ENCODE results near the gene IGFBP1.
"Not testable (repeated sequence)": the region's sequence is repeated elsewhere in the genome, so short reads cannot be mapped to it uniquely, and the experiment has no call there.

IGFBP1 gene

DNA sequence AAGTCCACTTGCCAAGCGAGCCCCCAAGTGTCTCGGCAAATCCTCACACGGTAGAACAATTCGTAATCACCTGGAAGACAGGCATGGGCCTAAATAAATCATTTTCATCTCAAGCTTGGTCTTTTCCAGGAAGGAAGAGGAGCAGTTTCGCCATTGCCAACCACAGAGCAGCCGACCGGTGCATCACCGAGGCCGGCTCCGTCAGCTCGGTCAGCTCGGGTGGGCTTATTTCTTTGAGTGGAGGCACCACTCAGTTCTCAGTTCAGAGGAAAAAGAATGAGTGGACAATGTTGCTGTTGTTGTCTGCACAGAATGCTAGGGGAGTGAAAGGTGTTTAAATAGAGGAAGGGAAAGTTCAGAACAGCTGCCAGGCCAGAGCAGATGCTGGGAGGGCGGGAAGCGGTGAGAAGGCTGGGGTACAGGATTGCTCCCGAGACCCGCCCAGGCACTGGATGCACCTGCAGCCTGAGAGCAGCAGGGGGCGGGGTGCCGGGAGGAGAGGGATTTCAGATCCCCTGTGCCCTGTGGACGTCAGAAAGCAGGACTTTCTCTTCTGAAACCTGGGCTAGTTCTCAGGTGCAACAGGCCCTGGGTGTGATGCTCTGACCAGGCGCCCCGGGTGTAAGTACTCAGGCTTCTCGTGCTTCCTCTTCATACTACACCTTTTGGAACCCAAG is 50.5 kb downstream of the IGFBP1 start:
- no peak overlapping the region for H3K27ac ChIP-seq
- no peaks in the 10 kb centered on the region for H3K27me3 ChIP-seq (ENCODE audit: control insufficient read depth, insufficient read depth, low read length)
- no peak overlapping the region for H3K4me2 ChIP-seq (ENCODE audit: low read length)
- TF ChIP-seq, protein P1, sequence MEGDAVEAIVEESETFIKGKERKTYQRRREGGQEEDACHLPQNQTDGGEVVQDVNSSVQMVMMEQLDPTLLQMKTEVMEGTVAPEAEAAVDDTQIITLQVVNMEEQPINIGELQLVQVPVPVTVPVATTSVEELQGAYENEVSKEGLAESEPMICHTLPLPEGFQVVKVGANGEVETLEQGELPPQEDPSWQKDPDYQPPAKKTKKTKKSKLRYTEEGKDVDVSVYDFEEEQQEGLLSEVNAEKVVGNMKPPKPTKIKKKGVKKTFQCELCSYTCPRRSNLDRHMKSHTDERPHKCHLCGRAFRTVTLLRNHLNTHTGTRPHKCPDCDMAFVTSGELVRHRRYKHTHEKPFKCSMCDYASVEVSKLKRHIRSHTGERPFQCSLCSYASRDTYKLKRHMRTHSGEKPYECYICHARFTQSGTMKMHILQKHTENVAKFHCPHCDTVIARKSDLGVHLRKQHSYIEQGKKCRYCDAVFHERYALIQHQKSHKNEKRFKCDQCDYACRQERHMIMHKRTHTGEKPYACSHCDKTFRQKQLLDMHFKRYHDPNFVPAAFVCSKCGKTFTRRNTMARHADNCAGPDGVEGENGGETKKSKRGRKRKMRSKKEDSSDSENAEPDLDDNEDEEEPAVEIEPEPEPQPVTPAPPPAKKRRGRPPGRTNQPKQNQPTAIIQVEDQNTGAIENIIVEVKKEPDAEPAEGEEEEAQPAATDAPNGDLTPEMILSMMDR (IDR thresholded peaks at IDR 0.05) = no peak
- H3K4me1 ChIP-seq = no peaks in the 10 kb centered on the region
- no peak overlapping the region for H2AFZ ChIP-seq
- no peak overlapping the region for H3K4me3 ChIP-seq (ENCODE audit: low read depth, low read length)
- no peaks in the 10 kb centered on the region for H3K79me2 ChIP-seq
- no peaks in the 10 kb centered on the region for H3K9me3 ChIP-seq (ENCODE audit: control insufficient read depth, low read length)
- no peak overlapping the region for H3K9ac ChIP-seq
- H3K36me3 ChIP-seq (ENCODE audit: control insufficient read depth, insufficient read depth, low read length) = no peaks in the 10 kb centered on the region

DNA sequence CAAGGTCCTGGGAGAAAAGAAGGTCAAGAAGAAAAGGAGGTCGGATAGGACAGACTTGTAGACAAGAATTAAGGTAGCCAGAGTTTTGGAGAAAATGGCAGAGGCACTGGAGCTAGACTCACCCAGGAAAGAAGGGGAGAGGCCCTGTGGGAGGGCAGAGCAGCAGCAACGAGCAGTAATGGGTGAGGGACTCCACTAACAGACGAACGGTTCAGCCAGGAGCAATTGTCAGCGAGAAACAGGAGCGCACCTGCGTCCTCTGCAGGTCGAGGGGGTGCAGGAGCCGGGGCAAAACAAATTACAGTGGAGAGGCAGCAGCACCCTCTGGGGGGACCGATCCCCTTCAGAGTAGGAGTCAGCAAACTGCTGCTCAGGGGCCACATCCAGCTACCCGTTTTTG is 51.3 kb downstream of the IGFBP1 start:
- Histone ChIP-seq H3K4me3 (ENCODE audit: low read depth, low read length) (no peak overlapping the region), H3K9ac (no peak overlapping the region)

GRCh38 chr7:45940237-45940781 is 52.0 kb downstream of the IGFBP1 start:
- H3K9me3 ChIP-seq (ENCODE audit: control insufficient read depth, low read length); H3K4me3 ChIP-seq (ENCODE audit: low read depth, low read length); H3K79me2 ChIP-seq; H3K27ac ChIP-seq; H3K36me3 ChIP-seq (ENCODE audit: control insufficient read depth, insufficient read depth, low read length); H3K4me1 ChIP-seq; H3K9ac ChIP-seq; H3K27me3 ChIP-seq (ENCODE audit: control insufficient read depth, insufficient read depth, low read length); H2AFZ ChIP-seq; H3K4me2 ChIP-seq (ENCODE audit: low read length): not testable (repeated sequence)

More for the DNA sequence above, 51.3 kb downstream of the IGFBP1 start:
- no peaks in the 10 kb centered on the region for H3K9me3 ChIP-seq (ENCODE audit: control insufficient read depth, low read length)
- no peak overlapping the region for H2AFZ ChIP-seq
- H3K36me3 ChIP-seq (ENCODE audit: control insufficient read depth, insufficient read depth, low read length) = no peaks in the 10 kb centered on the region
- TF ChIP-seq, protein P1 (IDR thresholded peaks at IDR 0.05) = no peak
- H3K27ac ChIP-seq = no peak overlapping the region
- no peaks in the 10 kb centered on the region for H3K27me3 ChIP-seq (ENCODE audit: control insufficient read depth, insufficient read depth, low read length)
- H3K4me1 ChIP-seq = no peaks in the 10 kb centered on the region
- H3K4me2 ChIP-seq (ENCODE audit: low read length) = no peak overlapping the region
- H3K79me2 ChIP-seq = no peaks in the 10 kb centered on the region

DNA sequence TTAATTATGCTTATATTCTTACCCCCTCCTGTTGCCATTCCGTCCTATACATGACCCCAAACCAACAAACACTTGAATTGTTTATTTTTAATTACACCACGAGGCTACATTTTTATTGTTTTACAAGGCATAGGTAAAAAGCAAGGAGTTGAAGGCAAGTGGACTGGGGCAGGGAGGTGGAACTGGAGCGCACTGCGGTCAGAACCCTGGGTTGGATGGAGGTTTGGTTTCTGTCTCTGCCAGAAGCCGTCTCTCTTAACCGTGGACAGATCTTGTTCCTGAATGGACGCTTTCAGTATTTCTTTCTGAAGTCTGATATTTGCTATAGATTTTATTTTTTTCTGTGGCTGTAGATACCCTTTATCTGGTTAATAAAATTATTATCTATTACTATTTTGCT is 52.7 kb downstream of the IGFBP1 start:
- H3K9me3 ChIP-seq (ENCODE audit: control insufficient read depth, low read length) = no peaks in the 10 kb centered on the region
- no peaks in the 10 kb centered on the region for H3K79me2 ChIP-seq
- H2AFZ ChIP-seq = no peak overlapping the region
- no peaks in the 10 kb centered on the region for H3K36me3 ChIP-seq (ENCODE audit: control insufficient read depth, insufficient read depth, low read length)
- no peaks in the 10 kb centered on the region for H3K27me3 ChIP-seq (ENCODE audit: control insufficient read depth, insufficient read depth, low read length)
- H3K4me3 ChIP-seq (ENCODE audit: low read depth, low read length) = no peak overlapping the region
- H3K4me1 ChIP-seq = no peaks in the 10 kb centered on the region
- TF ChIP-seq, protein P1 (IDR thresholded peaks at IDR 0.05) = no peak
- H3K9ac ChIP-seq = no peak overlapping the region
- no peak overlapping the region for H3K4me2 ChIP-seq (ENCODE audit: low read length)
- no peak overlapping the region for H3K27ac ChIP-seq
